ENCODE data around the gene ROBO1.
A peak's percentile ranks its signal among the peaks of the same experiment; 100 is the strongest.

The ROBO1 gene

DNA sequence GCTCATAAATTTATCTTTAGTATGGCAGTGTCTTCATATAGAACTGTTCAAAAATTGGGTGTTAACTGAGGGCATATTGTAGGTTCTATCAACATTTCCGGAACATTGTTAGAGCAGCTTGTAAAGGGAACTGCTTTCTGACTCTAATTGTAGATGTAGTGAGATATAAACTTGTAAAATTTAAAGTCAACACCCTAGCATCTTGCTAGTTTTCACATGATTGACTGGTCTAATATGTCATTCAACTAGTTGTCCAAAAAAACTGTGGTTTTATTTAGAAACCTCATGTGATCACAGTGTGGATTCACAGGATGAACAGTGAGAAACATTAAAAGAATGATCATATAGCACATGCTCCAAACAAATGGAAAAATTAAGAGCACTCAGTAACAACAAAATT, 607.4 kb downstream of the ROBO1 start:
- no peak for DNase-seq (ENCODE audit: low read depth)

GRCh38 chr3:79159736-79160135, 608.1 kb downstream of the ROBO1 start:
- no peak for DNase-seq (ENCODE audit: low read depth)

DNA sequence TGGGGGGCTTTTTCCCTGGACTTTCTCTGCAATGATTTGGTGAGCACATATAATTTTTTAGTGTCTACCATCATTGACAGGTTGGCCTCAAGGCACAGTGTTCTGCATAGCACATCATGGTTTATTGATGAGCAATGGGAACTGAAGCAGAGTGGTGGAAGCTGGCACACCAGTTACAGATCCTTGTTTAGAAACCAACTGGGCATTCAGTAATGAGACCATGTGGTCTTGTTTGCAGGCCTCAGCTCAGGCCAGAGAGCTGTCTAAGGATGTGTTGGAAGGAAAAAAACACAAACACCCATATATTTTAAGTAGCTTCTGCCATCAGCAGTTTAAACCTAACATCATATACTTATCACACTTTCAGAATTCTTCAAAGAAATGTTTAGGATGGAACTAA, 610.6 kb downstream of the ROBO1 start:
- DNase-seq (ENCODE audit: low read depth): no peak

DNA sequence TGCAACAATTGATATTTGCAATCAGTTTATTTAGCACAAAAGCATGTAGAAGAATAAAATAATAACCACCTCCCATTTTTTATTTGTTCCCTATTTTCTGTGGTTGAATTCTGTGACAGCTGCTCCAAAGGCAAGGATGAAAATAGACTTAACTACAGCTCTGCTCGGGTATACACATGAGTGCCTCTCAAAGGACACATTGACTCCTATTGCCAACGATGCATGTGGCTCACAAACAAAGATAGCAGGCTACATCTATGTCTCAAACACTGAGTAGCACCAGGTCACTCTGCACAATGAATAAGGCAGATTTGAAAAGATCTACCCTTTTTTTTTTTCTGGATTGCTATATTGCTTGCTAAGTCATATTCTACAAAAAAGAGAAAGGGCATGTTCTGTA, 612.9 kb downstream of the ROBO1 start:
- DNase-seq (ENCODE audit: low read depth): no peak

DNA sequence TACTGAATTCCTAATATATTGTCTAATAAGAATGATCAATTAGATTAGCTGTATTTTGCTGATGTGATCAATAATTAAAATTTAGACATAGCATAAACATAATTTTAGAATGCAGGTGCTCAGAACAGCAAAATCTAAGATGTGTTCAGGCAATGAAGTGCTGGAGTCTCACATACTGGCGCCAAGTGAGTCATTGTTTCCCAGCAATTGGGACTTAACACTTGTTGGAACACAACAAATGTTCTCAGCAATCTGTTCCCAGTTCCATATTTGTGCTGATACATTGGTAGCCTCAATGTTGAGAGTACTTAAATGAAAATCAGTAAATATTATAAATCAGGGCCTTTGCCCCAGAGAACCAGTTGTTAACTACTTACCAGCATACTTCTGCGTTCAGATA, 619.0 kb downstream of the ROBO1 start:
- DNase-seq (ENCODE audit: low read depth): no peak

DNA sequence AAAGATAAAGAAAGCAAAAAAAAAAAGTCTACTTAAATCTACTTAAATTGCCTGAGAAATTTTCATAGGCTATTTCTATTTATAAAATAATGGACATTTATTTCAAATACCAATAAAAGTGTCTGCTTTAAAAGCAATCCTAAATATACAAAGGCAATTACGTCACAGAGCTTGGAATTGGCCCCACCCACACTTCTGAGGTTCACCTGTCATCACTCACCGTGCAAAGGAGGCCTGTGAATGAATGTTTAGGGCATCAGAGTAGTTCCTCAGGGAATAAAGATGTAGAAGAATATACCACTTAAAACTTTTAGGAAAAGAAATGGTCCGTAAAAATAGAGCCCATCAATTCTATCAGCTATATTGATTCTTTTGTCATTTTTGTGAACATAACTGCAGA, 621.8 kb downstream of the ROBO1 start:
- no peak for DNase-seq (ENCODE audit: low read depth)

DNA sequence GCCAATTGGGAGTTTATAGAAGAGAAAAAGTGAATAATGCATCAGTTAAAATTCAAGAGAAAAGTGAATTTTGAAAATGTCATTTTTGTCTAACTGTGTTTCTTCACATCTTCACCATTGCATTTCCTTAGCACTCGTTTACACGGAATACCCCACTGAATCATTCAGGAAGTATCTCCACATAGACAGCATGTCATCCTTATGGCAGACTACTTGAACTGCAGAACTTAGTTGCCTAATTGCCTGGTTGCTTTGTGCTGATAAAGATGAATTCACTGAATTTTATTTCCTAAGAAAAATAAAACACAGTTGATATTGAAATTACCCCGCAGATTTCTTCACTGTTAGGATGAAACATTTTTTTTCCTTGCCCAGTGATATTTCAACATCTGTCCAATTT, 627.1 kb downstream of the ROBO1 start:
- peak; percentile 37 for DNase-seq (ENCODE audit: low read depth)

- DNase-seq (ENCODE audit: low read depth): no peak
These were observed 628.3 kb downstream of the ROBO1 start for GRCh38 chr3:79139395-79140068.

DNA sequence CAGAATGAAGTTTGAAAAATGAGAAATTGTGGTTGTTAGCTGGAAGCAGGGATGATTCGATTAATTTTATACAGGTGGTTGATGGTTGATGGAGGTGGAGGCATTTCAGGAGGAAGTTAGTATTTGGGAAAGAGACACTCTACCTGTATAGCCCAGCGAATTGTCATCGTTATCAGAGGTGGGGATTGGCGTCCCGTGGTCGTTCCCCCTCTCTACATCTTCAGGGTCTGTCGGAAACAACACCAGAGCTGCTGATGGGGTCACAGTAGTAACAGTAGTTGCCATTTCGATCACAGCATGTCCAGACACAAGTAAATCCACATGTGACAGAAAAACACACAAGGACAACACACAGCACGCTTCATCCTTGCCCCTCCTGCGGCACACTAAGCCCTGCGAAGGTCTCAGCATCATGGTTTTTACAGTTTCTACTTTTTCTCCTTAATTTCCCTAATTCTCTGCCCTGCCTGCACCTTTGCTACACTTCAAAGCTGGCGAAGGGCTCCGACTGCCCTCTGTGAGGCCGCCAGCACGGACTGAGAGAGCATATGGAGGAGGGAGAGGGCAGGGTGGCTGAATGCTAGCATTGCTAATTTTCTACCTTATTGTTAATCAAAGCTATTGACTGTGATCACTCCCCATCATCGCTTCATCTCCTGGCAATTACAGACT, 642.3 kb downstream of the ROBO1 start:
- DNase-seq (ENCODE audit: low read depth): no peak

- DNase-seq (ENCODE audit: low read depth): no peak
These were observed 652.3 kb downstream of the ROBO1 start for GRCh38 chr3:79115458-79115857.

DNA sequence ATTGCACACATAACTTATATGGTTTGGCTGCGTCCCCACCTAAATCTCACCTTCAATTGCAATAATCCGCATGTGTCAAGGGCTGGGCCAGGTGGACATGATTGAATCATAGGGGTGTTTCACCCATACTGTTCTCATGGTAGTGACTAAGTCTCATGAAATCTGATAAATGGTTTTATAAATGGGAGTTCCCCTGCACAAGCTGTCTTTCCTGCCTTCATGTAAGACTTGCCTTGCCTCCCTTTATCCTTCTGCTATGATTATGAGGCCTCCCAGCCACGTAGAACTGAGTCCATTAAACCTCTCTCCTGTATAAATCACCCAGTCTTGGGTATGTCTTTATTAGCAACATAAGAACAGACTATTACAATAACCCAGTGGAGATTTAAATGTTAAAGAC, 653.9 kb downstream of the ROBO1 start:
- DNase-seq (ENCODE audit: low read depth): no peak

GRCh38 chr3:79111375-79112052, 656.3 kb downstream of the ROBO1 start:
- DNase-seq (ENCODE audit: low read depth): peak; percentile 19

DNA sequence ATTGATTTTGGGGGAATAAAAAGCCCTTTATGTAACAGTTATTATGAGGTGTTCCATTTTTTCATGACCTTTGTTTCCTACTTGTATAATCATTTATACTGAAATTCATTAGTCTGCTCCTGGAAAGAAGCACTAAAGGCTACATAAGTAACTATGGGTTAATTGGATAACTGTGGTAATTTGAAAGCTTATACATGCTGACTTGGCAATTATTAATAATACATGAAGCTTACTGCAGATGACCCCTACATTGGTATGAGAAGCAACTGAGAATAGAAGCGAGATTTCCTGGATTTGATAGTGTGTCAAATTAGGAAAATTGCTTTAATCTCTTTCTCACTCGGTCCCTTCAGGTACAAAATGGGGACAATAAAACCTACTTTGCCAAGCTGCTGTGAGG, 658.0 kb downstream of the ROBO1 start:
- no peak for DNase-seq (ENCODE audit: low read depth)

- no peak for DNase-seq (ENCODE audit: low read depth)
These were observed 664.5 kb downstream of the ROBO1 start for GRCh38 chr3:79103307-79103706.

- DNase-seq (ENCODE audit: low read depth): no peak
These were observed 669.7 kb downstream of the ROBO1 start for GRCh38 chr3:79097964-79098660.

DNA sequence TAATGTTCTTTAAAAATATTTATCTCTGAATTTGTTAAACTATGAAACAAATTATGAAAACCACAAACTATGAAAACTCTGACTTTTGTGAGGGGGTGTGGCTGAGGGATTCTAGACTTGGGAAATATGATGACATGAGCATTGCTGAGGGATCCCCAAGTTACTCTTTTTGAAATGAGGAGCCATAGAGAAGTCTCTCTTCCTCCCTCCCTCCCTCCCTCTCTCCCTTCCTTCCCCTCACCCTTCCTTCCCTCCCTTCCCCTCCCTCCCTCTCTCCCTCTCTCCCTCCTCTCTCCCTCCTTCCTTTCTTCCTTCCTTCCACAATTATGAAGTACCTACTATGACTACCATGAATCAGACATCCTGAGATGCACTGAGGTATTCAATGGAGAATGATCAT, 673.1 kb downstream of the ROBO1 start:
- no peak for DNase-seq (ENCODE audit: low read depth)

- no peak for DNase-seq (ENCODE audit: low read depth)
These were observed 681.3 kb downstream of the ROBO1 start for GRCh38 chr3:79086514-79086913.

GRCh38 chr3:79085171-79085570, 682.6 kb downstream of the ROBO1 start:
- no peak for DNase-seq (ENCODE audit: low read depth)

DNA sequence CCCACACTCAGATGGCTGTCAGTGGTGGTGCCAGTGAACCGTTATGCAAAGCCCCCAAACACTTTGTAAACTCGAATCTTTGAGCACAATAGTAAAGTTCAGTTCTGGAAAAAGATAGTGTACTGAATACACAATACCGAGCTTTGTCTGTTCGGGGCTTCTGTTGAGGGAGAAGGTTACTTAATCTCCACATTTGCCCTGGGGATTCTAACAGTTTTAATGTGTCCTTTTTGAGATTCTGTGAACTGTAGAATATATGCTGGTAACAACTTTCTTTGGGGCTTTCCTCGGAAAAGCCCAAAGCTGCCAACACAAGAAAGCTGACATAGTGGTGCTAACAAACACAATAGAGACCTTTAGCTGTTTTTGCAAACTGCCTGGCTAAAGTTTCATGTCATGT, 686.5 kb downstream of the ROBO1 start:
- DNase-seq (ENCODE audit: low read depth): no peak

- DNase-seq (ENCODE audit: low read depth): no peak
These were observed 693.2 kb downstream of the ROBO1 start for GRCh38 chr3:79074558-79074957.

GRCh38 chr3:79067734-79068133, 700.1 kb downstream of the ROBO1 start:
- no peak for DNase-seq (ENCODE audit: low read depth)

- DNase-seq (ENCODE audit: low read depth): no peak
These were observed 701.3 kb downstream of the ROBO1 start for GRCh38 chr3:79066481-79066880.

DNA sequence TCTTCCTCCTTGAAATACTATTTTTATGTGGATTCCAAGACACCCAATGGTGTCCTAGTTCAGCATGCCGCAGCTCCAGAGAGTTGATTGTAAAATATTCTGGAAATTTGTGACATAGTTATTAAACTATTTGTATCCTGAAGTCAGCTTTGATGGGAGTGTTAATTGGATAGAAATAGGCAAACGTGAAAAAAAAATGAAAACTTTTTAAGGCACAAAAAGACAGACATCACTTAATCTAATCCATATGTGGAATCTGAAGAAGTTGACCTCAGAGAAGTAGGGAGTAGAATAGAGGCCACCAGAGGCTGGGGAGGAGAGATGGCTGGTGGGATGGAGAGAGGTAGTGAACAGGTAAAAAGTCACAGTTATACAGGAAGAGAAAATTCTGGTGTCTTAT, 704.2 kb downstream of the ROBO1 start:
- no peak for DNase-seq (ENCODE audit: low read depth)

All from GM04504 (cell line).